PC-9 (cell line): ENCODE measurements around the gene BMAL2.

Experiments used
- EZH2 ChIP-seq: fragments of 200-600 bp; sonication (generic); IDR thresholded peaks from 2 replicates; pipeline ENCODE4 v1.8.0; 2017; ENCODE audit warnings: antibody characterized with exemption, low read depth
- TF ChIP-seq, protein P1 (sequence below): fragments of 200-600 bp; sonication (generic); conservative IDR thresholded peaks from 2 replicates; pipeline ENCODE4 v1.6.1; 2017; ENCODE audit warnings: mixed run types, antibody characterized with exemption, mild to moderate bottlenecking, moderate library complexity

GRCh38 chr12:27319848-27320247 lies 12.8 kb upstream of the BMAL2 start:
- TF ChIP-seq, protein P1, sequence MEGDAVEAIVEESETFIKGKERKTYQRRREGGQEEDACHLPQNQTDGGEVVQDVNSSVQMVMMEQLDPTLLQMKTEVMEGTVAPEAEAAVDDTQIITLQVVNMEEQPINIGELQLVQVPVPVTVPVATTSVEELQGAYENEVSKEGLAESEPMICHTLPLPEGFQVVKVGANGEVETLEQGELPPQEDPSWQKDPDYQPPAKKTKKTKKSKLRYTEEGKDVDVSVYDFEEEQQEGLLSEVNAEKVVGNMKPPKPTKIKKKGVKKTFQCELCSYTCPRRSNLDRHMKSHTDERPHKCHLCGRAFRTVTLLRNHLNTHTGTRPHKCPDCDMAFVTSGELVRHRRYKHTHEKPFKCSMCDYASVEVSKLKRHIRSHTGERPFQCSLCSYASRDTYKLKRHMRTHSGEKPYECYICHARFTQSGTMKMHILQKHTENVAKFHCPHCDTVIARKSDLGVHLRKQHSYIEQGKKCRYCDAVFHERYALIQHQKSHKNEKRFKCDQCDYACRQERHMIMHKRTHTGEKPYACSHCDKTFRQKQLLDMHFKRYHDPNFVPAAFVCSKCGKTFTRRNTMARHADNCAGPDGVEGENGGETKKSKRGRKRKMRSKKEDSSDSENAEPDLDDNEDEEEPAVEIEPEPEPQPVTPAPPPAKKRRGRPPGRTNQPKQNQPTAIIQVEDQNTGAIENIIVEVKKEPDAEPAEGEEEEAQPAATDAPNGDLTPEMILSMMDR: no peak
- no peak for TF ChIP-seq EZH2
